Breast epithelium (tissue), 4 donors: Measurements from ENCODE around the gene LRP2. TPM values are rescaled to one million over a fixed set of nuclear protein-coding genes. Genes with fewer than 3 reads are reported as not detected.

Experiments used
- DNase-seq, 2 donors: peaks; one replicate each; pipeline ENCODE4 v3.0.0-alpha.2; 2019; ENCODE audit warnings: low spot score in 2 of 2
- H3K27ac ChIP-seq, 2 donors: fragments of 200-600 bp; sonication (generic) in 1 of 2; one replicate each; pipeline ENCODE4 v1.5.1; 2016 to 2019; ENCODE audit warnings: mild to moderate bottlenecking in 1 of 2
- H3K27me3 ChIP-seq, 2 donors: fragments of 200-600 bp; sonication (generic) in 1 of 2; one replicate each; pipeline versions ENCODE4 v1.5.1 to v1.6.0; 2017 to 2019; ENCODE audit warnings: control low read depth in 1 of 2, mild to moderate bottlenecking in 1 of 2
- H3K36me3 ChIP-seq: fragments of 200-600 bp; one replicate; pipeline ENCODE4 v1.5.1; 2019
- H3K4me1 ChIP-seq, 2 donors: fragments of 200-600 bp; sonication (generic); one replicate each; pipeline ENCODE4 v1.5.1; 2016 to 2019; ENCODE audit warnings: control low read depth in 1 of 2
- H3K4me3 ChIP-seq, 3 donors: fragments of 200-600 bp; sonication (generic); 1 replicate in 2 of 3; 2 replicates in 1 of 3; pipeline ENCODE4 v1.5.1; 2016 to 2019; ENCODE audit warnings: mild to moderate bottlenecking in 3 of 3, moderate library complexity in 2 of 3
- H3K9me3 ChIP-seq, 2 donors: fragments of 200-600 bp; sonication (generic) in 1 of 2; one replicate each; pipeline ENCODE4 v1.5.1; 2016 to 2019; ENCODE audit warnings: control low read depth in 1 of 2
- POLR2A ChIP-seq: fragments of 450-650 bp; IDR thresholded peaks from one replicate; pipeline ENCODE4 v1.6.1; 2016; ENCODE audit warnings: antibody characterized with exemption, mild to moderate bottlenecking, moderate library complexity
- POLR2AphosphoS5 ChIP-seq, 3 donors: sonication (generic); formaldehyde crosslinking; IDR thresholded peaks; one replicate each; pipeline ENCODE4 v1.6.1; 2017; ENCODE audit warnings: antibody characterized with exemption in 3 of 3
- intact Hi-C: fragments of 100-400 bp; cut with DNase I; formaldehyde crosslinking; loops from one replicate; pipeline ENCODE4 v1.15.1; 2023; ENCODE audit warnings: low total_unique reads
- total RNA-seq, 3 donors: library from RNA; depleted of rRNA; stranded (reverse); fragments of >200 nt; gene quantifications; one replicate each; pipeline ENCODE4 v1.1.0, GENCODE V29; 2016
- TF ChIP-seq, protein P1 (sequence below), 3 donors: fragments of 450-650 bp; IDR thresholded peaks; one replicate each; pipeline ENCODE4 v1.5.1; 2016 to 2017; ENCODE audit warnings: antibody characterized with exemption in 3 of 3, mild to moderate bottlenecking in 3 of 3, moderate library complexity in 3 of 3

The LRP2 gene
- total RNA-seq, 3 donors from 2014 or later: under 0.01 to 60.4 (median 19.7) TPM

- H3K4me3 ChIP-seq: no peak overlapping the region
- TF ChIP-seq, protein P1, sequence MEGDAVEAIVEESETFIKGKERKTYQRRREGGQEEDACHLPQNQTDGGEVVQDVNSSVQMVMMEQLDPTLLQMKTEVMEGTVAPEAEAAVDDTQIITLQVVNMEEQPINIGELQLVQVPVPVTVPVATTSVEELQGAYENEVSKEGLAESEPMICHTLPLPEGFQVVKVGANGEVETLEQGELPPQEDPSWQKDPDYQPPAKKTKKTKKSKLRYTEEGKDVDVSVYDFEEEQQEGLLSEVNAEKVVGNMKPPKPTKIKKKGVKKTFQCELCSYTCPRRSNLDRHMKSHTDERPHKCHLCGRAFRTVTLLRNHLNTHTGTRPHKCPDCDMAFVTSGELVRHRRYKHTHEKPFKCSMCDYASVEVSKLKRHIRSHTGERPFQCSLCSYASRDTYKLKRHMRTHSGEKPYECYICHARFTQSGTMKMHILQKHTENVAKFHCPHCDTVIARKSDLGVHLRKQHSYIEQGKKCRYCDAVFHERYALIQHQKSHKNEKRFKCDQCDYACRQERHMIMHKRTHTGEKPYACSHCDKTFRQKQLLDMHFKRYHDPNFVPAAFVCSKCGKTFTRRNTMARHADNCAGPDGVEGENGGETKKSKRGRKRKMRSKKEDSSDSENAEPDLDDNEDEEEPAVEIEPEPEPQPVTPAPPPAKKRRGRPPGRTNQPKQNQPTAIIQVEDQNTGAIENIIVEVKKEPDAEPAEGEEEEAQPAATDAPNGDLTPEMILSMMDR (IDR thresholded peaks at IDR 0.05): no peak
- DNase-seq: no peak
- H3K27me3 ChIP-seq: no peaks in the 10 kb centered on the region
- intact Hi-C loops: no loop called here
- no peak overlapping the region for H3K27ac ChIP-seq
- no peaks in the 10 kb centered on the region for H3K36me3 ChIP-seq
- H3K9me3 ChIP-seq: no peaks in the 10 kb centered on the region
- no peaks in the 10 kb centered on the region for H3K4me1 ChIP-seq
Measured at GRCh38 chr2:169178364-169178763, 184.0 kb downstream of the LRP2 start.

GRCh38 chr2:169175112-169175511 is 187.2 kb downstream of the LRP2 start:
- H3K27ac ChIP-seq: no peak overlapping the region
- no peak overlapping the region for H3K4me3 ChIP-seq
- H3K4me1 ChIP-seq: no peaks in the 10 kb centered on the region
- TF ChIP-seq POLR2AphosphoS5 (IDR thresholded peaks at IDR 0.05): no peak
- TF ChIP-seq POLR2A: no peak
- TF ChIP-seq, protein P1 (IDR thresholded peaks at IDR 0.05): no peak
- intact Hi-C loops: no loop called here
- H3K9me3 ChIP-seq: no peaks in the 10 kb centered on the region
- no peaks in the 10 kb centered on the region for H3K27me3 ChIP-seq
- H3K36me3 ChIP-seq: no peaks in the 10 kb centered on the region
- DNase-seq: no peak

GRCh38 chr2:169173876-169174275 is 188.5 kb downstream of the LRP2 start:
- Histone ChIP-seq H3K9me3 (no peaks in the 10 kb centered on the region), H3K4me1 (no peaks in the 10 kb centered on the region), H3K27ac (no peak overlapping the region), H3K27me3 (no peaks in the 10 kb centered on the region), H3K36me3 (no peaks in the 10 kb centered on the region), H3K4me3 (no peak overlapping the region)
- intact Hi-C loops: no loop called here
- TF ChIP-seq POLR2AphosphoS5 (IDR thresholded peaks at IDR 0.05) (no peak), POLR2A (no peak)
- TF ChIP-seq, protein P1 (IDR thresholded peaks at IDR 0.05): no peak
- DNase-seq: peak in 1 of 2 donors; percentile 65

- H3K27ac ChIP-seq: no peak overlapping the region
- H3K27me3 ChIP-seq: no peaks in the 10 kb centered on the region
- no peaks in the 10 kb centered on the region for H3K4me1 ChIP-seq
- intact Hi-C loops: no loop called here
- H3K4me3 ChIP-seq: no peak overlapping the region
- H3K36me3 ChIP-seq: no peaks in the 10 kb centered on the region
- no peak for DNase-seq
- TF ChIP-seq POLR2A (no peak), POLR2AphosphoS5 (IDR thresholded peaks at IDR 0.05) (no peak)
- TF ChIP-seq, protein P1 (IDR thresholded peaks at IDR 0.05): no peak
- no peaks in the 10 kb centered on the region for H3K9me3 ChIP-seq
Measured at GRCh38 chr2:169172914-169173313, 189.4 kb downstream of the LRP2 start.

DNA sequence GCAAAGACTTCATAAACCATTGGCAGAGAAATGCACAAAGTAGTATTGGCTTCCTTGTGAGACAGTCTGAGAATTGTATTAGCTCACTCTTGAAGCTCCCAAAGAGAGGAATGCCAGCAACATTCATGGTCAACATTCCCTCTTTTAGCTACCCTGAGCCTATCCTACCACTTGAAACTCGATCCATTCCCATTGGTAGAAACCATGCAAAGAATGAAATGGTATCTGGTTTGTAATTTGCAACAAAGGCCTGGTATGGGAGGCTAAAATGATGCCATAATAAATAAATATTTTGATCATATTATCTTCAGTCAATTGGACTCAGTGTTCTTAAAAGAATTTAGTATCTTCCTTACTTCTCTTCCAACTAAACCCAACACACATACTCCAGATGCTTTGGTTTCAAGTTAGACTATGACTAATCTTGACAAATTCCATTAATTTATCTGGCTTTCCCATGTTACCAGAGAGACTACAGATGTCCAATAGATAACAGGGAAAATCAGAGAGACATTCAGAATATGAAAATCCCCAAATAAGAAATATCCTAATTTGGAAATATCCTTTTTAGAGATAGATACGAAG is 190.1 kb downstream of the LRP2 start:
- intact Hi-C loops: no loop called here
- no peak overlapping the region for H3K4me3 ChIP-seq
- TF ChIP-seq, protein P1 (IDR thresholded peaks at IDR 0.05): no peak
- no peak for TF ChIP-seq POLR2AphosphoS5 (IDR thresholded peaks at IDR 0.05)
- TF ChIP-seq POLR2A: no peak

More for the DNA sequence above, 190.1 kb downstream of the LRP2 start:
- DNase-seq: no peak
- H3K4me1 ChIP-seq: no peaks in the 10 kb centered on the region
- no peak overlapping the region for H3K27ac ChIP-seq
- no peaks in the 10 kb centered on the region for H3K36me3 ChIP-seq
- no peaks in the 10 kb centered on the region for H3K27me3 ChIP-seq
- H3K9me3 ChIP-seq: no peaks in the 10 kb centered on the region
